GM12891 (cell line): ENCODE measurements around the gene RBM11.

Experiments
- POLR2A ChIP-seq: IDR thresholded peaks from 2 replicates; pipeline ENCODE4 v1.6.1; 2011; ENCODE audit warnings: low read depth, low read length, control low read depth
- POLR2AphosphoS5 ChIP-seq: IDR thresholded peaks from 2 replicates; pipeline ENCODE4 v1.6.1; 2011; ENCODE audit warnings: low read depth, low read length, control low read depth

DNA sequence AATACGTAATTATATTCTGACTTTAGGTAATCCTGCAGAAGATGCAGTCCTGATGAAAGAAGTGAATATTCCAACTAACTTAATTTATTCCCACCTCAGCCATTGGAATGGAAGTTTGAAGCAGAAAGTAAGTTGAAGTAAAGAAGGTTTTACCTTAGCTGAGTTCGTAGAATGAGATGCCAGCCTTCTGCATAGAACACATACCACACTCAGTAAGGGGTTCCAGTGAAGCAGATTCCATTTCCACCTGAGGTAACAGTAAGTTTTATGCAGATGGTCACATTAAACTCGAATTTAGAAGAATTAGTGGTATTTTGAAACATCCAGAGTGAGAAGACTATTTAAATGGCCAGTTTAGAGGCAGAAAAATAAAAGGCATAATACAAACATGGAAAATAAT, 20.2 kb downstream of the RBM11 start:
- TF ChIP-seq POLR2A (no peak), POLR2AphosphoS5 (no peak)
